A549 (cell line): Measurements from ENCODE around the gene PID1.

ENCODE experiments used
- ATOH8 ChIP-seq: fragments of 250-450 bp; sonication (Bioruptor Pico); IDR thresholded peaks from 2 replicates; pipeline ENCODE4 v1.5.0; 2020; ENCODE audit warnings: low read depth, mild to moderate bottlenecking, moderate library complexity
- CEBPB ChIP-seq, 2 experiments: fragments of >200 bp in 1 of 2; sonication (Bioruptor Twin) in 1 of 2; formaldehyde crosslinking in 1 of 2; IDR thresholded peaks; 2 replicates each; pipeline ENCODE4 v1.6.1; 2012 to 2016
- CHD4 ChIP-seq: fragments of 200-600 bp; sonication (generic); IDR thresholded peaks from 2 replicates; pipeline ENCODE4 v1.6.1; 2016; ENCODE audit warnings: antibody characterized with exemption, mild to moderate bottlenecking, borderline replicate concordance
- CTCF ChIP-seq: fragments of >200 bp; sonication (Bioruptor Twin); formaldehyde crosslinking; IDR thresholded peaks from 3 replicates; pipeline ENCODE4 v1.5.1; 2016
- EP300 ChIP-seq, 2 experiments: fragments of >200 bp; sonication (Bioruptor Twin); formaldehyde crosslinking; IDR thresholded peaks; 2 replicates in 1 of 2; 3 replicates in 1 of 2; pipeline ENCODE4 v1.6.1; 2016 to 2017
- KDM1A ChIP-seq: fragments of 200-600 bp; sonication (generic); IDR thresholded peaks from 2 replicates; pipeline ENCODE4 v1.6.1; 2016; ENCODE audit warnings: low read depth, mild to moderate bottlenecking
- MAZ ChIP-seq: fragments of 150-350 bp; IDR thresholded peaks from 2 replicates; pipeline ENCODE4 v1.6.1; 2014; ENCODE audit warnings: antibody characterized with exemption, low read depth, low read length, borderline replicate concordance
- POLR2A ChIP-seq: IDR thresholded peaks from 2 replicates; pipeline ENCODE4 v1.6.1; 2012; ENCODE audit warnings: mild to moderate bottlenecking, low read length
- RFX5 ChIP-seq: fragments of 450-650 bp; IDR thresholded peaks from 2 replicates; pipeline ENCODE4 v1.7.1; 2014; ENCODE audit warnings: antibody characterized with exemption, mild to moderate bottlenecking, moderate library complexity
- RNF2 ChIP-seq: fragments of 200-600 bp; sonication (generic); IDR thresholded peaks from 2 replicates; pipeline ENCODE4 v1.6.1; 2016; ENCODE audit warnings: low read depth, mild to moderate bottlenecking, antibody characterized with exemption, moderate library complexity, borderline replicate concordance

DNA sequence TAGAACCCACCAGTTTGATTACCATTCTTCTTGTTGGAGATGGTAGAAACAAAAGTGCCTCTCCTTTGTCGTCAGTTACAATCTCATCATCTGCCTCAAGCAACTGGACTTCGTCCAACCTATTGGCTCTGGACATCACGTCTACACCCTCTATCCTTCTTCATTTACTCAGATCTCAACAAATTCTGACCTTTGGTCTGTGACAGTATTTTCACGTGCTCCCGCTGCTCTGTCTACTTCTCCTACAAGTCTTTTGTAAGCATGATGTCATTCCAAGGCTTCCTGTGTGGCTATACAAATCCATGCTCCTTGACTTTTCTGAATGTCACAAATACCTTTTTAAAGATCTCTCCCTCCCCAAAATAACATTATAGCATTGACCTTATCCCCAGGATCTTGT, 43.0 kb upstream of the PID1 start:
- TF ChIP-seq CTCF = no peak
- no peak for TF ChIP-seq MAZ
- TF ChIP-seq RNF2 = no peak
- TF ChIP-seq CEBPB (IDR thresholded peaks at IDR 0.05) = no peak
- TF ChIP-seq ATOH8 (CRISPR knock-in tag) = no peak
- TF ChIP-seq KDM1A = no peak
- no peak for TF ChIP-seq EP300 (IDR thresholded peaks at IDR 0.05)
- no peak for TF ChIP-seq CHD4
- TF ChIP-seq POLR2A = no peak
- TF ChIP-seq RFX5 = no peak
